T-helper 2 cell treated with Interferon-gamma antibody and Interleukin-4, amounts not matched to agents 5 μg/mL and 100 μg/mL, for 36 hours (primary cell): ENCODE results near the gene NEUROD2.
A peak's percentile ranks its signal among the peaks of the same experiment; 100 is the strongest.

Source experiments
- DNase-seq: peaks from one replicate; pipeline ENCODE4 v3.0.0; 2021; ENCODE audit warnings: low spot score
- H3K27ac Mint-ChIP-seq: one replicate; pipeline ENCODE4 v1.8.0; 2021; ENCODE audit warnings: mild to moderate bottlenecking, mixed read lengths
- H3K27me3 Mint-ChIP-seq: one replicate; pipeline ENCODE4 v1.8.0; 2021; ENCODE audit warnings: low read depth, mixed read lengths
- H3K36me3 Mint-ChIP-seq: one replicate; pipeline ENCODE4 v1.8.0; 2021; ENCODE audit warnings: low read depth, mixed read lengths
- H3K4me1 Mint-ChIP-seq: one replicate; pipeline ENCODE4 v1.8.0; 2021; ENCODE audit warnings: low read depth, mixed read lengths
- H3K4me3 Mint-ChIP-seq: one replicate; pipeline ENCODE4 v1.8.0; 2022; ENCODE audit warnings: mild to moderate bottlenecking, moderate library complexity, mixed read lengths
- H3K9me3 Mint-ChIP-seq: one replicate; pipeline ENCODE4 v1.8.0; 2021; ENCODE audit warnings: mixed read lengths

NEUROD2 gene

DNA sequence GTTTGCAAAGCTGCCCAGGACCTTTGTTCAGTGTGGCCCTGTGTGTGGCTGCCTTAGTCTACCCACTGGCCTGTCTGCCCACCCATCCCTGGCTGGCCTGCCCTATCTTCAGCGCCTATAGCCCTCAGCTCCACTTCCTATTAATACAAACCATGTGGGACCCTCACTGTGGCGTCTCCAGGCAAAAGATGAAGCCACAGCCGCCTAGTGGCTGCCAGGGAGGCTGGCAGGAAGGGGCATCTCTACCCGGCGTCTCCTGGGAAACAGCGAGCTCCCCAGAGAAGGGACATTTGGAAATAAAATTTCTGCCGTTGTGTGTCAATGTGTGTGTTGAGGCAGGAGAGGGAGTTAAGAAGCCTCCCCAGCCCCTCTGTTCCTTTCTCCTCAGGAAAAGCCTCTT is 31.5 kb downstream of the NEUROD2 start:
- Mint-ChIP-seq H3K9me3 (peaks cover 5% of the 10 kb centered on the region), H3K27me3 (peaks cover 10% of the 10 kb centered on the region), H3K4me3 (no peak overlapping the region), H3K27ac (no peak overlapping the region), H3K4me1 (peaks cover 4% of the 10 kb centered on the region), H3K36me3 (peaks cover 12% of the 10 kb centered on the region)
- DNase-seq, result no peak

DNA sequence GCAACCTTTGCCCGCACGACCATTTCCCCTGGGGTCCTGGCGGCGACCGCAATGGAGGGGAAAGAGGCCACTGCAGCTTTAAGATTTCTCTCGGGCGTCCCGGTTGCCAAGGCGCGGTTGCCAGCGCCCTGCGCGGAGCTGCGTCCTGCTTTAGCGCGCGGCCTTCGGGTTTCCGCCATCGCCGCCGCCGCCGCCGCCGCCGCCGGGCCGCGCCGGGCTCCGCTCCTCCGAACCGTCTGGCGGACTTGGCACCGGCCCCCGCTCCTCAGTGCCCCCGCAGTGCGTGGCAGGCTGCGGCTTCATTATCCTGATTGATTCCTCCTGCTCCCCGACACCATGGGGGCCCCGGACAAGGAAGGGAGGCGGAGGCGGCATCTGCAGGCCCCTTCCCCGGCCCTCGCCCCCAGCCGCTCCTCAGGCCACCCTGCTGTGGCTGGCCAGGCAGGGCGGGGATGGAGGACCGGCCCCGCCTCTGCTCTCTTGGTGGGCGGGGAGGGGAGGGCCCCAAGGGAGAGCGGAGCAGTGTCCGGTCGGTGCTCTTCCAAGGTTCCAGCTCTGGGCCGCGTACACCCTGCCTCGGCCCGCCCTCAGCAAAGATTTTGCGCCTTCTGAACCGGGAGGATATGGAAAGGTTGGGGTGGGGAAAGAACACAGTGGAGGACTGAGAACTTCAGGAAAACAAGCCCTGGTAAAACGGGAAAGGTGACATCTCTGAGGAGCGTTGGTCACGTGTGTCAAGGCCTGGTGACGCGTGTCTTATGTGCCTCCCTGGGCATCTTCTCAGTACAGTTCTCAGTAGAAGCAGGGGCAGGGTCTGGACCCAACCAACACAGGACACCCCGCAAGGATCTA is 34.0 kb downstream of the NEUROD2 start:
- H3K9me3 Mint-ChIP-seq, result peaks cover 8% of the 10 kb centered on the region
- DNase-seq, result peak; percentile 17
- peak overlapping the region; percentile 91 for H3K4me3 Mint-ChIP-seq
- H3K27me3 Mint-ChIP-seq, result peaks cover 10% of the 10 kb centered on the region
- peaks cover 4% of the 10 kb centered on the region for H3K4me1 Mint-ChIP-seq
- peaks cover 26% of the 10 kb centered on the region for H3K36me3 Mint-ChIP-seq
- H3K27ac Mint-ChIP-seq, result peak overlapping the region; percentile 81

DNA sequence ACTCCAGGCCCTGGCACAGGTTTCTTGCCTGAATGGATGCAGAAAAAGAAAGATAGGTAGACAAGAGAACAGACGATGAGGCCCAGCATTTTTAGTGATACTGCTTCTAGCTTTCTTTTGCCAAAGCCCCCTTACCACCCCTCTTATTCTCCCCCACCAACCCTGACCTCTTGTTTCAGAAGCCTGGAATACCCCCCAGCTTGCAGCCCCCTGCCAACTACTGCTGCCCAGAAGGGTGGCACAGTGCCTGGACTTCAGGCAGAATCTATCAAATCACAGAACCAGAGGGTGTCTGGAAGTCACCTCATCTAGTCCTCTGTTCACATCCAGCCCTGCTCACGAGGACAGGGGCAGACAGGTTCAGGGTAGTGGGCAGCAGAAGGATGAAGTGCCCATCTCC is 35.6 kb downstream of the NEUROD2 start:
- Mint-ChIP-seq H3K4me1 (peaks cover 4% of the 10 kb centered on the region), H3K36me3 (peaks cover 35% of the 10 kb centered on the region), H3K9me3 (peaks cover 8% of the 10 kb centered on the region), H3K4me3 (no peak overlapping the region), H3K27ac (no peak overlapping the region), H3K27me3 (peaks cover 10% of the 10 kb centered on the region)
- DNase-seq, result no peak

DNA sequence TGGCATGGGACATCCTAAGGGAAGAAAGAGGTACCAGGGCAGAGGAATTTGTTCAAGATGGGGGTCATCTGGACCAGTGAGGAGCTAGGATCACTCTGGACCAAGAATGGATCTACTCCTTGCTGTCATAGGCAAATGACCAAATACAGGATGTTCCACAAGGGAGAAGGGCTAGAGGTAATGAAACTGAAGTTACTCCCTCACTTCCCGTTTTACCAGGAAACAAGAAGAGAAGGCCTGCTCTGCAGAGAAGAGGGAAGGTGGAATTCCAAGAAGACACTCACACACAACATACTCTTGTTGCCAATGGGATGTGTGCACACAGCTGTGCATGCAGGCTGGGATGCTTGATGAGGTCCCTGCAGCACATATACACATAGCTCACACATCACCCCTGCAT is 38.6 kb downstream of the NEUROD2 start:
- Mint-ChIP-seq H3K4me3 (no peak overlapping the region), H3K27me3 (peaks cover 3% of the 10 kb centered on the region), H3K9me3 (peaks cover 8% of the 10 kb centered on the region), H3K36me3 (peaks cover 45% of the 10 kb centered on the region), H3K27ac (no peak overlapping the region), H3K4me1 (peaks cover 3% of the 10 kb centered on the region)
- DNase-seq, result no peak

DNA sequence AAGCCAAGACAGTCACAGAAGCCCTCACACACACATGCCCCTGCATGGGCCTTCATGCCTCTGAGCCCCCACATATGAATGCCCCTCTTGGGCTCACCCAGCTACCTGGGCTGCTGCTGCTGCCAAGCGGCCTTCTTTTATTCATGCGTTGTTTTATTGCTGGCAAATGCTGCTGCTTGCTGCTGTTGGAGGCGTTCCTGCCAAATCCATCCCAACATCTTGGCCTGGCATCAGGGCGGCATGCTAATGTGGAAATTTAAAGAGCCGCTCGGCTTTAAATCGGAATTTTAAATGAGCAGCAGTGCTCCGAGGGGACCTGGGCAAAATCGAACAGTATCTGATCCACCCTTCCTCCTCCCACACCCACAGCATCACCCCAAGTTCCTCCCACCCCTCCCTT is 39.0 kb downstream of the NEUROD2 start:
- no peak for DNase-seq
- H3K9me3 Mint-ChIP-seq, result peaks cover 8% of the 10 kb centered on the region
- H3K4me3 Mint-ChIP-seq, result no peak overlapping the region
- peaks cover 49% of the 10 kb centered on the region for H3K36me3 Mint-ChIP-seq
- H3K27me3 Mint-ChIP-seq, result no peaks in the 10 kb centered on the region
- no peak overlapping the region for H3K27ac Mint-ChIP-seq
- H3K4me1 Mint-ChIP-seq, result no peaks in the 10 kb centered on the region

GRCh38 chr17:39566094-39566850 is 41.4 kb downstream of the NEUROD2 start:
- no peaks in the 10 kb centered on the region for H3K27me3 Mint-ChIP-seq
- DNase-seq, result no peak
- H3K36me3 Mint-ChIP-seq, result peaks cover 43% of the 10 kb centered on the region
- H3K9me3 Mint-ChIP-seq, result peaks cover 4% of the 10 kb centered on the region
- H3K4me1 Mint-ChIP-seq, result no peaks in the 10 kb centered on the region
- no peak overlapping the region for H3K27ac Mint-ChIP-seq
- H3K4me3 Mint-ChIP-seq, result no peak overlapping the region

DNA sequence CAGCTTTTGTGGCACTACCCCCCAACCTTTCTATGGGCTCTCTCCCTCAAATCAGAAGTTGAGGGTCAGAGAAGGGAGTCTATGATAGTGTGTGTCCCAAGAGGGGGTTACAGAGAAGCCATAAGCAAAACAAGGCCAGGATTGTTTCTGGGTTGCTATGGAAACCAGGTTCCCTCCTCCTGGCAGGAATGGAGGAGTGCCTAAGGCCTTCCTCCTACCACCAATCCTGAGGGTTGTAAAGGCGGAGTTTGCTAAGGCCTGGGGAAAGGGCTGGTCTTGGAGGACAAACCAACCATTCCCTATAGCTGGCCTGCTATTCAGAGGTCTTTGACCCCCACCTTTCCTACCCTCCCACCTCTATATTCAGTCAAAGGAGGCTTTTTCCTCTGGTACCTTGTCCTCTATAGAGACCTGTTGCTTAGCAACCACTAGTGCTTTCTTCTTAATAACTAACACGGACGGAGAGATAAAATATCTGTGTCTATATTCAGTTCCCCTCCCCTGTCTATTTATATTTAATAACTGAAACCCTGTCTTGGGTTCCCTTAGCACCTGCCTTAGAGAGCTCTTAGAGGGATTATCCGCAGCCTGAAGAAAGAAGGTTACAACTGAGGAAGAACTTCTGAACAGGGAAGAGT is 43.4 kb downstream of the NEUROD2 start:
- Mint-ChIP-seq H3K27ac (no peak overlapping the region), H3K27me3 (no peaks in the 10 kb centered on the region), H3K9me3 (no peaks in the 10 kb centered on the region), H3K4me1 (no peaks in the 10 kb centered on the region), H3K4me3 (no peak overlapping the region), H3K36me3 (peaks cover 35% of the 10 kb centered on the region)
- no peak for DNase-seq

- Mint-ChIP-seq H3K36me3 (peaks cover 31% of the 10 kb centered on the region), H3K27me3 (no peaks in the 10 kb centered on the region), H3K4me1 (no peaks in the 10 kb centered on the region), H3K9me3 (no peaks in the 10 kb centered on the region), H3K27ac (no peak overlapping the region), H3K4me3 (no peak overlapping the region)
- DNase-seq, result no peak
Measured at GRCh38 chr17:39563476-39563875, 44.2 kb downstream of the NEUROD2 start.

DNA sequence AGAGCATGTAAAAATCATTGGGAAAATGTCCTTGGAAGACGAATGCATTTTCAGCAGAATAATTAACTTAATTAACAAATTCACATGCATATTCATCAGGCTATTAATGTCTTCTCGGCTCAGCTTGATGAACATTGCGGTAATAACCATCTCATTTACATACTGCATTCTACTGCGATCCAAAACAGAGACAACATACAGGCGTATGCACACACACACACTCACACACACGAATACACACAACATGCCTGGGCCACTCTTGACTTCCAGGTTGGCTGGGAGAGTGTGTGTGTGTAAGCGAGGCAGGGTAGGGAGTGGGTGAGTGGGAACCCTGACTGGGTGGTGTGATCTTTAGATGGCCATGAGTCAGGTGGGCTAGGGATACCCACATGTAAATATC is 44.7 kb downstream of the NEUROD2 start:
- H3K4me1 Mint-ChIP-seq, result no peaks in the 10 kb centered on the region
- H3K36me3 Mint-ChIP-seq, result peaks cover 27% of the 10 kb centered on the region
- no peak overlapping the region for H3K4me3 Mint-ChIP-seq
- no peaks in the 10 kb centered on the region for H3K9me3 Mint-ChIP-seq
- DNase-seq, result no peak
- no peaks in the 10 kb centered on the region for H3K27me3 Mint-ChIP-seq
- H3K27ac Mint-ChIP-seq, result no peak overlapping the region

DNA sequence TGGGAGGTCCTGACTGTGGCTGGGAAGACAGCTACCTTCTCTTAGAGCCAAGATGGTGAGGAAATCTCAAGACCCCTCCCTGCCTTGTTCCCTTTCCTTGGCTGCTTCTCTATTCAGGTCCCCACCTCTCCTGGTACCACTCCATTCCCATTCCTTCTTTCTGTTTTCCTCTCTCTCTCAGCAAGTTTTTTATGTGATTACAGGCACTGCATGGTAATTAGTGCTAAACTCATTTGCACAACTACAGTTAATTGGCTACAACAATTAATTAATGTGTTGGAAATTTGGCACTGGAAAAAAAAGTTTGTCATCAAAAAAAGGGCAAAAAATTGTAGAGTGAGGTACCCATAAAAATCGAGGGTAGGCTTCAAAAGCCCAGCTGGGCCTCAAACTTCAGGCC is 45.3 kb downstream of the NEUROD2 start:
- H3K9me3 Mint-ChIP-seq, result no peaks in the 10 kb centered on the region
- DNase-seq, result no peak
- H3K36me3 Mint-ChIP-seq, result peaks cover 25% of the 10 kb centered on the region

DNA sequence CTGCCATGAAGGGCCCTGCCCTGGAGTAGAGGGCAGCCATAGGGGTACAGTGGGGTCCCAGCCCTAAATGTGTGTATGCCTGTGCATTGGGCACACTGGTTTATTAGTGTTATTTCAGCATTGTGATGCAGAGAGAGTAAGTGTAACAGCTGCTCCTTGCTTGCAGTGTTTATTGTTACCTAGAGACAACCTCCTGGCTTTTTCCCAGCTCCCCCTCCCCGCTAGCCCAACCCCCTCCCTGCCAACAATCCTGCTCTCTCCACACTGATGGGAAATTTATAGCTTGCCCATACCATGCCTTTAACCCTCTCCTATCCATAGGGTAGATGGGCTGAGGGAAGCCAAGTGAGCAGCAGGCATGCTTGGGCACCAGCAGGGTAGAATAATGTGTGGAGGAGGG is 51.3 kb downstream of the NEUROD2 start:
- Mint-ChIP-seq H3K36me3 (peaks cover 22% of the 10 kb centered on the region), H3K27me3 (no peaks in the 10 kb centered on the region), H3K27ac (no peak overlapping the region), H3K9me3 (no peaks in the 10 kb centered on the region), H3K4me3 (no peak overlapping the region), H3K4me1 (peaks cover 3% of the 10 kb centered on the region)
- no peak for DNase-seq

More for the DNA sequence above, 45.3 kb downstream of the NEUROD2 start:
- Mint-ChIP-seq H3K27ac (no peak overlapping the region), H3K4me1 (no peaks in the 10 kb centered on the region), H3K27me3 (no peaks in the 10 kb centered on the region), H3K4me3 (no peak overlapping the region)

DNA sequence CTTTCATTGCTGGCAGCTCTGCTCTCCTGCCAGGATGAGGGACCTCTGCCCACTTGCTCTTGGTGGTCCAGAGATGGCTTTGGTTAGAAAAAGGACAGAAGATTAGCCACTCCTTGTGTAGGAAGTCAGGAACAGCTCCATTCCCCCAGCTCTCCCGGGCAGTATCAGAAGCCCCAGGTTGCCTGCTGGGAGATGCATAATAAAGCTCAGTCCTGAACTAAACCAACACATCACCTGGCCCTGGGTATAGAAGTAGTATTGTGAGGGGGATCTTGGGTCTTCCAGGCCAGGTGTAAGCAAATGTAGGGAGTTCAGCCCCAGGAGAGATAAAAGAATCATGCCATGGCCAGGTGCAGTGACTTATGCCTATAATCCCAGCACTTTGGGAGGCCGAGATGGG is 52.4 kb downstream of the NEUROD2 start:
- Mint-ChIP-seq H3K4me1 (peaks cover 3% of the 10 kb centered on the region), H3K36me3 (peaks cover 21% of the 10 kb centered on the region), H3K9me3 (no peaks in the 10 kb centered on the region), H3K27ac (no peak overlapping the region), H3K27me3 (no peaks in the 10 kb centered on the region), H3K4me3 (no peak overlapping the region)
- DNase-seq, result no peak
